Tibial nerve (tissue), 4 donors: ENCODE measurements around the gene RPL35A. TPM values are rescaled to one million over a fixed set of nuclear protein-coding genes. Genes with fewer than 3 reads are reported as not detected.
"Not testable (repeated sequence)": the region's sequence is repeated elsewhere in the genome, so short reads cannot be mapped to it uniquely, and the experiment has no call there.

ENCODE experiments used
- DNase-seq, 2 donors: peaks; one replicate each; pipeline ENCODE4 v3.0.0-alpha.2; 2019; ENCODE audit warnings: low spot score in 2 of 2
- H3K27ac ChIP-seq, 4 donors: fragments of 200-600 bp; sonication (generic) in 3 of 4; one replicate each; pipeline ENCODE4 v1.5.1; 2017 to 2019; ENCODE audit warnings: mild to moderate bottlenecking in 1 of 4
- H3K27me3 ChIP-seq, 2 donors: fragments of 200-600 bp; sonication (generic) in 1 of 2; one replicate each; pipeline versions ENCODE4 v1.5.1 to v1.6.0; 2017 to 2019
- H3K36me3 ChIP-seq, 3 donors: fragments of 200-600 bp; sonication (generic); one replicate each; pipeline ENCODE4 v1.5.1; 2018 to 2019
- H3K4me1 ChIP-seq, 4 donors: fragments of 200-600 bp; sonication (generic) in 3 of 4; one replicate each; pipeline ENCODE4 v1.5.1; 2017 to 2019
- H3K4me3 ChIP-seq, 4 donors: fragments of 200-600 bp; sonication (generic) in 3 of 4; one replicate each; pipeline ENCODE4 v1.5.1; 2017 to 2019; ENCODE audit warnings: mild to moderate bottlenecking in 1 of 4, moderate library complexity in 1 of 4
- H3K9me3 ChIP-seq, 4 donors: fragments of 200-600 bp; sonication (generic) in 3 of 4; one replicate each; pipeline ENCODE4 v1.5.1; 2017 to 2019
- CTCF ChIP-seq, 5 experiments: fragments of 200-600 bp in 3 of 5; fragments of 450-650 bp in 2 of 5; sonication (generic) in 3 of 5; IDR thresholded peaks; one replicate each; pipeline ENCODE4 v1.5.1; 2016 to 2019; ENCODE audit warnings: antibody characterized with exemption in 5 of 5, mild to moderate bottlenecking in 3 of 5, moderate library complexity in 2 of 5
- EP300 ChIP-seq, 2 donors: sonication (generic); formaldehyde crosslinking; IDR thresholded peaks; one replicate each; pipeline ENCODE4 v1.6.1; 2017; ENCODE audit warnings: antibody characterized with exemption in 2 of 2, mild to moderate bottlenecking in 1 of 2
- POLR2A ChIP-seq, 2 donors: fragments of 450-650 bp; IDR thresholded peaks; one replicate each; pipeline ENCODE4 v1.6.1; 2017; ENCODE audit warnings: antibody characterized with exemption in 2 of 2, mild to moderate bottlenecking in 2 of 2, moderate library complexity in 2 of 2
- WGBS, 2 donors: methylation state at CpG; one replicate each; pipeline ENCODE4 v1.1.5; 2018; 5-methylcytosine and 5-hydroxymethylcytosine counted together
- total RNA-seq, 4 donors: library from RNA; depleted of rRNA; stranded (reverse); fragments of >200 nt; gene quantifications; one replicate each; pipeline ENCODE4 v1.1.0, GENCODE V29; 2016

Gene RPL35A
- total RNA-seq, 4 donors from 2014 or later = 250 to 531 (median 413) TPM

- no peak for DNase-seq
- no peak for TF ChIP-seq POLR2A (IDR thresholded peaks at IDR 0.05)
- no peak for TF ChIP-seq CTCF (IDR thresholded peaks at IDR 0.05)
- no peak for TF ChIP-seq EP300 (IDR thresholded peaks at IDR 0.05)
- Histone ChIP-seq H3K27ac (peak overlapping the region in 1 of 4 donors; percentile 83), H3K36me3 (peaks cover 4 to 37% (median 20%) of the 10 kb centered on the region in 3 donors), H3K9me3 (no peaks in the 10 kb centered on the region), H3K27me3 (no peaks in the 10 kb centered on the region), H3K4me1 (peaks cover 0 to 54% (median 21%) of the 10 kb centered on the region in 4 donors), H3K4me3 (no peak overlapping the region)
- 91 to 95% methylated on average over 4 of the region's 4 CpGs for WGBS, 2 donors
These were observed 8.4 kb downstream of the RPL35A start for GRCh38 chr3:197958346-197958745.

- Histone ChIP-seq H3K36me3 (peaks cover 4 to 32% (median 15%) of the 10 kb centered on the region in 3 donors), H3K27ac (peak overlapping the region in 3 of 4 donors; percentile 75 to 85 (median 83)), H3K4me1 (peaks cover 0 to 49% (median 20%) of the 10 kb centered on the region in 4 donors)
- 84 to 87% methylated on average over 19 of the region's 19 CpGs for WGBS, 2 donors
- not testable (repeated sequence) for H3K9me3 ChIP-seq, H3K4me3 ChIP-seq, H3K27me3 ChIP-seq, DNase-seq
These were observed 8.9 kb downstream of the RPL35A start for GRCh38 chr3:197958848-197959247.

DNA sequence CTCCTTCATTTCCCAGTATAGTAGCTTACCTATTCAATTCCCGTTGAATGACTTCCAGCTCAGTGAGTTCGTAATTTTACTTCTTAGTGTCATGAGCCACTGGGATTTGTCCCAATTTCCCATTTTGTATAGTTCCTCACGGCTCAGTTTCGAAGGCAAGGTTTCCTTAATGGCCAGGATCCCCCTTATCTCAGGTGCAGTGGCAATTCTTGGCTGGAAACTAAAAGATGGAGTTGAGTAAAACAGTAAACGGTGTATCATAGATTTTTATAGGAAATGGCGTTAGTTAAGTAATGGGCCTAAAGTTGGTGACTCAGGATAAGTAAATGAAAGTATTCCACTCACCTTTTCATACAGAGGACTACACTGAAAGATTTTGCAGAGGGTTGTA, 9.5 kb downstream of the RPL35A start:
- TF ChIP-seq EP300 (IDR thresholded peaks at IDR 0.05) = no peak
- no peak for TF ChIP-seq POLR2A (IDR thresholded peaks at IDR 0.05)
- TF ChIP-seq CTCF (IDR thresholded peaks at IDR 0.05) = no peak
- peaks cover 1 to 26% (median 10%) of the 10 kb centered on the region in 3 donors for H3K36me3 ChIP-seq
- H3K4me1 ChIP-seq = peaks cover 0 to 43% (median 20%) of the 10 kb centered on the region in 4 donors
- H3K27ac ChIP-seq = peak overlapping the region; percentile 2 to 85 (median 79)
- no peaks in the 10 kb centered on the region for H3K27me3 ChIP-seq
- H3K9me3 ChIP-seq = no peaks in the 10 kb centered on the region
- WGBS, 2 donors = 49 to 50% methylated on average over 6 of the region's 6 CpGs
- DNase-seq = no peak
- H3K4me3 ChIP-seq = peak overlapping the region; percentile 70 to 92 (median 78)

- peak in 1 of 5 experiments; percentile 37 for TF ChIP-seq CTCF (IDR thresholded peaks at IDR 0.05)
- peak; percentile 80 to 94 for TF ChIP-seq EP300 (IDR thresholded peaks at IDR 0.05)
- peak; percentile 44 to 70 for TF ChIP-seq POLR2A (IDR thresholded peaks at IDR 0.05)
- Histone ChIP-seq H3K27me3 (no peaks in the 10 kb centered on the region), H3K4me3 (peak within 1 kb of the TSS; percentile 70 to 92 (median 78)), H3K27ac (peak within 1 kb of the TSS; percentile 6 to 85 (median 79)), H3K9me3 (no peaks in the 10 kb centered on the region), H3K36me3 (peaks cover 0 to 20% (median 5%) of the 10 kb centered on the region in 3 donors), H3K4me1 (peaks cover 0 to 42% (median 20%) of the 10 kb centered on the region in 4 donors)
- WGBS, 2 donors = 0 to 1% methylated on average over 18 to 57 of the region's 62 CpGs
- peak; percentile 88 to 89 for DNase-seq
These were observed 10.1 kb downstream of the RPL35A start, which contains the start of gene LMLN for GRCh38 chr3:197959891-197960693. Gene LMLN, plus strand, starts transcription at chr3:197960217. Its CDS starts 29 bp downstream, at chr3:197960246.

DNA sequence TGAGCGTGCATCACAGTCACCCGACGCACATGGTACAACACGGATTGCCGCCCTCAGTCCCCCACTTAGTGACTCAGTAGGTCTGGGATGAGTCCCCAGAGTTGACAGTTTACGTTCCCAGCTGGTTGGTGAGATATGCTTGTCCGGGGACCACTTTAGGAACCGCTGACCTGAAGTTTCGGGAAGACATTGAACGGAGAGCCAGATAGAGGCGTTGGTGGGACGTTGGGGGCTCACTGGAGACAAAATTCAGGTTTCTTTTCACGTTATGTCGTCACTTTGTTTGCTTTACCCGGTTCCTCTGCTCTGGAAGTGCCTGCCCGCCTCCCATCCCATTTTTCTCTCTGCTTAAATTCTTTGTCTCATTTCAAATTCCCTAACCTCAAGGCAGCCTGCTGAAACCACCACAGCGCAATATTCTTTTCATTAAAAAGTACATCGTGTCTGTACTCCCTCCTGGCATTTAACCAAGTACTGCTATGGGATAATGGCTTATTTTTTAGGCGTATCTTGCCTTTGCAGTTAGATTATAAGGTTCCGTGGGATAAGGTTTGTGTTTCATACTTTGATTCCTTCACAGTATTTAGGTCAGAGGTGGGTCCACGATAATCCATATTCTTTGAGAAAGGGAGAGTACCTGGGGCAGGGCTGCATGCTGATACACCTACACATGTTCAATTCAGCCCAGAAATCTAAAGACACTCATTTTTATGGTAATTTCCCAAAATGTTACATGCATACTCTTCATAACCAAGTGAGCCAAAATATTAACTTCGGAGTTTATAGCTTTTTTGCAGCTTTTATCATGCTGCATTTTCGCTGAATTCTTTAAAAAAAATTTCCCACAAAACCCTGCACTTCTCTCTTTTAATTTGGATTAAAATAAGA, 10.9 kb downstream of the RPL35A start:
- peak overlapping the region; percentile 6 to 85 (median 77) for H3K27ac ChIP-seq
- peaks cover 0 to 11% (median 2%) of the 10 kb centered on the region in 3 donors for H3K36me3 ChIP-seq
- H3K9me3 ChIP-seq = no peaks in the 10 kb centered on the region
- WGBS, 2 donors = 9 to 12% methylated on average over 18 to 23 of the region's 23 CpGs
- no peak for DNase-seq
- TF ChIP-seq POLR2A (IDR thresholded peaks at IDR 0.05) (no peak), CTCF (IDR thresholded peaks at IDR 0.05) (no peak), EP300 (IDR thresholded peaks at IDR 0.05) (no peak)
- no peaks in the 10 kb centered on the region for H3K27me3 ChIP-seq
- H3K4me3 ChIP-seq = peak overlapping the region; percentile 70 to 92 (median 78)
- peaks cover 0 to 42% (median 20%) of the 10 kb centered on the region in 4 donors for H3K4me1 ChIP-seq
